Nephron (organoid): ENCODE results near the gene FBXL16.

Experiments
- H3K27ac Mint-ChIP-seq, 3 experiments: 2 replicates each; pipeline ENCODE4 v1.8.0; 2020; ENCODE audit warnings: mixed read lengths in 3 of 3, mild to moderate bottlenecking in 2 of 3, moderate library complexity in 1 of 3
- H3K27me3 Mint-ChIP-seq: 2 replicates; pipeline ENCODE4 v1.8.0; 2021; ENCODE audit warnings: low read depth, mild to moderate bottlenecking, moderate library complexity, mixed read lengths
- H3K36me3 Mint-ChIP-seq: 2 replicates; pipeline ENCODE4 v1.8.0; 2020; ENCODE audit warnings: low read depth, mixed read lengths
- H3K4me1 Mint-ChIP-seq: 2 replicates; pipeline ENCODE4 v1.8.0; 2020; ENCODE audit warnings: mixed read lengths
- H3K4me3 Mint-ChIP-seq, 3 experiments: 2 replicates each; pipeline ENCODE4 v1.8.0; 2020; ENCODE audit warnings: mild to moderate bottlenecking in 3 of 3, mixed read lengths in 3 of 3, moderate library complexity in 2 of 3
- H3K9me3 Mint-ChIP-seq: 2 replicates; pipeline ENCODE4 v1.8.0; 2020; ENCODE audit warnings: mixed read lengths
- TF ChIP-seq, protein P1 (sequence below), 3 experiments: fragments of 200-600 bp; sonication (generic); IDR thresholded peaks; one replicate each; pipeline ENCODE4 v1.5.0; 2021; ENCODE audit warnings: antibody characterized with exemption in 3 of 3; ENCODE audit not compliant: unreplicated experiment in 3 of 3

The FBXL16 gene

DNA sequence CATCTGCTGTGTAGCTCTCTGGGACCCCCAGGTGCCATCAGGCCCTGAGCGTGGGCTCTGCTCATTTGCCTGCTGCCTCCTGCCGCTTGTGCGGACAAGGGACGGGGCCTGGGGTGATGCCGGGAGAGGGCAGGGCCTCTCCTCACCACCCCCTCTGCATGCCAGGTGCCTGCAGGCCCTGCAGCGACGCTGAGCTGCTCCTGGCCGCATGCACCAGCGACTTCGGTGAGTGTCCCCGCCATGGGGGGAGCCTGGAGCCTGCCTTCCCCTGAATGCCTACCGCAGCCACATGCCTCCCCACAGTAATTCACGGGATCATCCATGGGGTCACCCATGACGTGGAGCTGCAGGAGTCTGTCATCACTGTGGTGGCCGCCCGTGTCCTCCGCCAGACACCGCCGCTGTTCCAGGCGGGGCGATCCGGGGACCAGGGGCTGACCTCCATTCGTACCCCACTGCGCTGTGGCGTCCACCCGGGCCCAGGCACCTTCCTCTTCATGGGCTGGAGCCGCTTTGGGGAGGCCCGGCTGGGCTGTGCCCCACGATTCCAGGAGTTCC, 11.2 kb upstream of the FBXL16 start:
- Mint-ChIP-seq H3K4me3 (peak overlapping the region; percentile 78 to 80 (median 78)), H3K27me3 (peaks cover 21% of the 10 kb centered on the region)

DNA sequence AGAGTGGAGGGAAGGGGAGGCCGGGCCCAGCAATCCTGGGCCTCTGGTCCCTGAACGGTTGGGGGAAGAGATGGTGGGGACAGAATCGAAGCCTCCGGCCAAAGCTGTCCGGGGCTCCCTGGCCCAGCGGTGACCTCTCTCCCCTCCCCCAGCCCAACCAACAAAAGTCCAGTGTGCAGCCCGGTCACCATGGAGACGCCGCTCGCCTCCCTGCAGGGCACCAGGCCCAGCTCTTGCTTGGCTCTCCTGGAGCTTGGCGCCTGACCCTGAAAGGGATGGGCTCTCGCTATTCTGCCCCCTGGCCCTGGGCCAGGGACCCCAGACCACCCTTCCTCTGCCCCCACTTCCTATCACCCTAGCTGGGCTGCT, 10.6 kb upstream of the FBXL16 start:
- TF ChIP-seq, protein P1, sequence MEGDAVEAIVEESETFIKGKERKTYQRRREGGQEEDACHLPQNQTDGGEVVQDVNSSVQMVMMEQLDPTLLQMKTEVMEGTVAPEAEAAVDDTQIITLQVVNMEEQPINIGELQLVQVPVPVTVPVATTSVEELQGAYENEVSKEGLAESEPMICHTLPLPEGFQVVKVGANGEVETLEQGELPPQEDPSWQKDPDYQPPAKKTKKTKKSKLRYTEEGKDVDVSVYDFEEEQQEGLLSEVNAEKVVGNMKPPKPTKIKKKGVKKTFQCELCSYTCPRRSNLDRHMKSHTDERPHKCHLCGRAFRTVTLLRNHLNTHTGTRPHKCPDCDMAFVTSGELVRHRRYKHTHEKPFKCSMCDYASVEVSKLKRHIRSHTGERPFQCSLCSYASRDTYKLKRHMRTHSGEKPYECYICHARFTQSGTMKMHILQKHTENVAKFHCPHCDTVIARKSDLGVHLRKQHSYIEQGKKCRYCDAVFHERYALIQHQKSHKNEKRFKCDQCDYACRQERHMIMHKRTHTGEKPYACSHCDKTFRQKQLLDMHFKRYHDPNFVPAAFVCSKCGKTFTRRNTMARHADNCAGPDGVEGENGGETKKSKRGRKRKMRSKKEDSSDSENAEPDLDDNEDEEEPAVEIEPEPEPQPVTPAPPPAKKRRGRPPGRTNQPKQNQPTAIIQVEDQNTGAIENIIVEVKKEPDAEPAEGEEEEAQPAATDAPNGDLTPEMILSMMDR (IDR thresholded peaks at IDR 0.05; ENCODE audit: unreplicated experiment in 3 of 3) = no peak
- Mint-ChIP-seq H3K36me3 (no peaks in the 10 kb centered on the region), H3K9me3 (no peaks in the 10 kb centered on the region), H3K4me3 (peak overlapping the region; percentile 78 to 80 (median 78)), H3K4me1 (peaks cover 15% of the 10 kb centered on the region), H3K27me3 (peaks cover 23% of the 10 kb centered on the region), H3K27ac (peak overlapping the region in 1 of 3 experiments; percentile 63)

More for the DNA sequence above, 11.2 kb upstream of the FBXL16 start:
- Mint-ChIP-seq H3K36me3 (no peaks in the 10 kb centered on the region), H3K9me3 (no peaks in the 10 kb centered on the region), H3K4me1 (peaks cover 15% of the 10 kb centered on the region), H3K27ac (no peak overlapping the region)
- TF ChIP-seq, protein P1 (IDR thresholded peaks at IDR 0.05; ENCODE audit: unreplicated experiment in 3 of 3) = no peak

DNA sequence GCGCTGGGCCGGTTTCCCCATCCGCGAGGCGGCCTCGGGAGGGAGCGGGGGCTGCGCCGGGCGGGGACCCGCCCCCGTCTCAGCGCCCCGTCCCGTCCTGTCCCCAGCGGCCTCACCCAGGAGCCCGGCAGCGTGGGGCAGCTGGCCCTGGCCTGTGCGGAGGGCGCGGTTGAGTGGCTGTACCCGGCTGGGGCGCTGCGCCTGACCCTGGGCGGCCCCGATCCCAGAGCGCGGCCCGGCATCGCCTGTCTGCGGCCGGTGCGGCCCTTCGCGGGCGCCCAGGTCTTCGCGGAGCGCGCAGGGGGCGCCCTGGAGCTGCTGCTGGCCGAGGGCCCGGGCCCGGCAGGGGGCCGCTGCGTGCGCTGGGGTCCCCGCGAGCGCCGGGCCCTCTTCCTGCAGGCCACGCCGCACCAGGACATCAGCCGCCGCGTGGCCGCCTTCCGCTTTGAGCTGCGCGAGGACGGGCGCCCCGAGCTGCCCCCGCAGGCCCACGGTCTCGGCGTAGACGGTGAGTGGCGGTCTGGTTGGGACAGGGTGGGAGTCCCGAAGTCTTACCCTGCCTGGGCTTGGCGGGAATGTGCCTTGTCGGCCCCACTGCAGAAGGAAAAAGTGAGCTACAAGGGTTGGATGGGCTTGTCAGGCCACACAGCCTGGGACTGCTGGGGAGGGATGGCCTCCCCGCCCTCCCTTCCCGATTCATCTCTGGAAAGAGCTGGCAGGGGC, 10.0 kb upstream of the FBXL16 start:
- Mint-ChIP-seq H3K36me3 (no peaks in the 10 kb centered on the region), H3K4me3 (peak overlapping the region; percentile 78 to 80 (median 78)), H3K27me3 (peaks cover 26% of the 10 kb centered on the region), H3K9me3 (no peaks in the 10 kb centered on the region), H3K4me1 (peaks cover 15% of the 10 kb centered on the region), H3K27ac (no peak overlapping the region)
- TF ChIP-seq, protein P1 (IDR thresholded peaks at IDR 0.05; ENCODE audit: unreplicated experiment in 3 of 3) = peak in 1 of 3 experiments; percentile 17

DNA sequence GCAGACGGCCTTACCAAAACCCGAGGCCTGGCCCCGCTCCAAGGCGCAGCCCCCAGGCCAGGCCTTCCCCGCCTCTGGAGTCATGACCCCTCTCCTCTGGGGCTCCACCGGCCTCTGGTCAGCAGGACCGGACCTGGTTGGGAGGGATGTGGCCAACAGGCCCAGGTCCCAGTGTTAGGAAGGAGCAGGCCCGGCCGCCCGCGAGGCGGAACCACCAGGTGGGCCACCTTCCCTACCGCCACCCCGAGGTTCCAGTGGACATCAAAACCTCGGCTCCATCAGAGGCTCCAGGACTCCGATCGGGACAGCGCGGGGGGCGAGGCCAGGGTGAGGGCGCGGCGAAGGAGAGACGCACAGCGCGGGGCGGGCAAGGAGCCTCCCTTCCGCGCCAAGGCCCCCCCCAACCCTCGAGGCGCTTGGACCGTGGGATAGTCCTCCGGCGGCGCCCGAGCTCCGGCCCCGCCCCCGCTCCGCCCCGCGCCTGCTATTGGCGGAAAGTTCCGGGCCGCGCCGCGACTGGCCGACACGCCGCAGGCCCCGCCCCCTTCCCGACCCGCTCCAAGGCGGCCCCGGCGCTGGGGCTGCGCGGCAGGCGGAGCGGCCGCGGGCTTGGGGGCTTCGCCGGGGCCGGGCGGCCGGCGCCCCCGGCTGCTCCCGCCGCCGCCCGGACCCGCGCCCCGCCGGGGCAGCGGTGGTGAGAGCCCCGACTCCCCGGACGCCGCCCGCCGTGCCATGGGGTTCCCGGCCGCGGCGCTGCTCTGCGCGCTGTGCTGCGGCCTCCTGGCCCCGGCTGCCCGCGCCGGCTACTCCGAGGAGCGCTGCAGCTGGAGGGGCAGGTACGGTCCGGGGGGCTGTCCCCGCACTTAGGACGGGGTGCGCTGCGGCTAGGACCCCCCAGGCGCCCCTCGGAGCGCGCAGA, 9.2 kb upstream of the FBXL16 start, which contains the start of gene METRN:
Gene METRN, plus strand, starts transcription at position 561 of the 919 bp plus-strand sequence. Its CDS starts 172 bp downstream, at position 733.
- TF ChIP-seq, protein P1 (IDR thresholded peaks at IDR 0.05; ENCODE audit: unreplicated experiment in 3 of 3) = no peak
- H3K4me1 Mint-ChIP-seq = peaks cover 10% of the 10 kb centered on the region
- no peaks in the 10 kb centered on the region for H3K9me3 Mint-ChIP-seq
- no peaks in the 10 kb centered on the region for H3K36me3 Mint-ChIP-seq
- no peak within 1 kb of the TSS for H3K27ac Mint-ChIP-seq
- H3K27me3 Mint-ChIP-seq = peaks cover 31% of the 10 kb centered on the region
- peak within 1 kb of the TSS; percentile 78 to 80 (median 78) for H3K4me3 Mint-ChIP-seq

DNA sequence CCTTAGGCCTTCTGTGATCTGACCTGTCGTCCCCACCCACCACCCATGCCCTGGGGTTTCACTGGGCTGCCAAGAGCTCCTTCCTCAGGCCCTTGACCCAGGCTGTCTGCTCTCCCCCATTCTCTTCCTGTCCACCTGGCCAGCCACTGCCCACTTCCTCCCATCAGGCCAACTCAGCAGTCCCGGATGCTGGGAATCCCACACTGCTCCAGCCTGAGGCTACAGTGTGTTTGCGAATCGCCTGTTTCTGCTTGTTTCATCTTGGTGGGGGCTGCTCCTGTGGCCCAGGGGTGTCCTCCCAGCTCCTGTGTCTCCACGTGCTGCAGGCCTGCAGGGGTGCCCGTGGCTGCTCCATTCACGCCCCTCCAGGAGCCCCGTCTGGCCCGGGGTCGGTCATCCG, 8.5 kb upstream of the FBXL16 start:
- no peak overlapping the region for H3K27ac Mint-ChIP-seq

More for the DNA sequence above, 8.5 kb upstream of the FBXL16 start:
- Mint-ChIP-seq H3K9me3 (no peaks in the 10 kb centered on the region), H3K36me3 (no peaks in the 10 kb centered on the region), H3K4me3 (peak overlapping the region; percentile 25 to 52 (median 51)), H3K27me3 (peaks cover 39% of the 10 kb centered on the region), H3K4me1 (peaks cover 7% of the 10 kb centered on the region)
- TF ChIP-seq, protein P1 (IDR thresholded peaks at IDR 0.05; ENCODE audit: unreplicated experiment in 3 of 3) = no peak
